Esophagus muscularis mucosa (tissue), 4 donors: Measurements from ENCODE around the gene SLC25A25. TPM values are rescaled to one million over a fixed set of nuclear protein-coding genes. Genes with fewer than 3 reads are reported as not detected.

Source experiments
- DNase-seq: peaks from one replicate; pipeline ENCODE4 v3.0.0-alpha.2; 2017; ENCODE audit errors: extremely low spot score
- H3K27ac ChIP-seq, 4 donors: fragments of 200-600 bp; sonication (generic); replicated peaks in 1 of 4; 1 replicate in 3 of 4; 2 replicates in 1 of 4; pipeline ENCODE4 v1.5.1; 2016 to 2019; ENCODE audit warnings: mild to moderate bottlenecking in 1 of 4
- H3K27me3 ChIP-seq, 4 donors: fragments of 200-600 bp; sonication (generic); one replicate each; pipeline versions ENCODE4 v1.5.1 to v1.6.0; 2016 to 2019
- H3K36me3 ChIP-seq, 4 donors: fragments of 200-600 bp; sonication (generic); one replicate each; pipeline ENCODE4 v1.5.1; 2016 to 2019
- H3K4me1 ChIP-seq, 4 donors: fragments of 200-600 bp; sonication (generic); one replicate each; pipeline ENCODE4 v1.5.1; 2016 to 2019
- H3K4me3 ChIP-seq, 4 donors: fragments of 200-600 bp; sonication (generic); 1 replicate in 2 of 4; 2 replicates in 2 of 4; pipeline ENCODE4 v1.5.1; 2016 to 2019; ENCODE audit warnings: mild to moderate bottlenecking in 4 of 4, moderate library complexity in 1 of 4
- H3K9me3 ChIP-seq, 4 donors: fragments of 200-600 bp; sonication (generic); 1 replicate in 3 of 4; 2 replicates in 1 of 4; pipeline ENCODE4 v1.5.1; 2016 to 2019
- CTCF ChIP-seq, 3 experiments: fragments of 200-600 bp in 2 of 3; fragments of 450-650 bp in 1 of 3; sonication (generic) in 2 of 3; IDR thresholded peaks; one replicate each; pipeline ENCODE4 v1.5.1; 2017 to 2019; ENCODE audit warnings: antibody characterized with exemption in 3 of 3, mild to moderate bottlenecking in 2 of 3, moderate library complexity in 1 of 3
- EP300 ChIP-seq: sonication (generic); formaldehyde crosslinking; IDR thresholded peaks from one replicate; pipeline ENCODE4 v1.6.1; 2017; ENCODE audit warnings: antibody characterized with exemption
- POLR2A ChIP-seq: fragments of 450-650 bp; IDR thresholded peaks from one replicate; pipeline ENCODE4 v1.6.1; 2017; ENCODE audit warnings: antibody characterized with exemption, moderate library complexity, mild to moderate bottlenecking, low read depth
- POLR2AphosphoS5 ChIP-seq, 2 donors: sonication (generic); formaldehyde crosslinking; IDR thresholded peaks; one replicate each; pipeline ENCODE4 v1.6.1; 2017; ENCODE audit warnings: antibody characterized with exemption in 2 of 2
- WGBS: methylation state at CpG from one replicate; pipeline ENCODE4 v1.1.5; 2018; 5-methylcytosine and 5-hydroxymethylcytosine counted together
- intact Hi-C: fragments of 100-400 bp; cut with DNase I; formaldehyde crosslinking; loops from one replicate; pipeline ENCODE4 v1.15.1; 2023
- total RNA-seq, 4 donors: library from RNA; depleted of rRNA; stranded (reverse); fragments of >200 nt; gene quantifications; one replicate each; pipeline versions ENCODE4 v1.1.0 to v1.2.1, GENCODE V29; 2016

SLC25A25 gene
- total RNA-seq, 4 donors from 2014 or later = 14.5 to 140 (median 21.3) TPM

- DNase-seq = no peak
- intact Hi-C loops = no loop called here
- Histone ChIP-seq H3K36me3 (no peaks in the 10 kb centered on the region), H3K4me1 (peaks cover 0 to 4% (median 3%) of the 10 kb centered on the region in 4 donors), H3K27ac (no peak overlapping the region), H3K4me3 (no peak overlapping the region), H3K27me3 (no peaks in the 10 kb centered on the region), H3K9me3 (no peaks in the 10 kb centered on the region)
- TF ChIP-seq CTCF (IDR thresholded peaks at IDR 0.05) (no peak), POLR2AphosphoS5 (IDR thresholded peaks at IDR 0.05) (no peak), EP300 (no peak), POLR2A (no peak)
- WGBS = 73% methylated on average over 7 of the region's 8 CpGs
Measured at GRCh38 chr9:128143525-128144238, 75.7 kb downstream of the SLC25A25 start.

GRCh38 chr9:128144239-128145181 is 76.5 kb downstream of the SLC25A25 start:
- H3K27ac ChIP-seq = no peak overlapping the region
- H3K36me3 ChIP-seq = no peaks in the 10 kb centered on the region
- intact Hi-C loops = no loop called here
- H3K4me1 ChIP-seq = peaks cover 4 to 10% (median 7%) of the 10 kb centered on the region in 4 donors
- TF ChIP-seq POLR2A = no peak
- no peak for TF ChIP-seq POLR2AphosphoS5 (IDR thresholded peaks at IDR 0.05)
- TF ChIP-seq CTCF (IDR thresholded peaks at IDR 0.05) = no peak
- no peak for TF ChIP-seq EP300
- H3K27me3 ChIP-seq = no peaks in the 10 kb centered on the region
- H3K4me3 ChIP-seq = no peak overlapping the region
- 88% methylated on average over 18 of the region's 22 CpGs for WGBS
- H3K9me3 ChIP-seq = no peaks in the 10 kb centered on the region
- DNase-seq = no peak

- Histone ChIP-seq H3K27ac (no peak overlapping the region), H3K36me3 (no peaks in the 10 kb centered on the region), H3K9me3 (no peaks in the 10 kb centered on the region), H3K4me1 (peaks cover 7 to 12% (median 9%) of the 10 kb centered on the region in 4 donors), H3K27me3 (no peaks in the 10 kb centered on the region), H3K4me3 (no peak overlapping the region)
- intact Hi-C loops = no loop called here
- WGBS = 100% methylated on average over 2 of the region's 8 CpGs
- TF ChIP-seq POLR2A (no peak), CTCF (IDR thresholded peaks at IDR 0.05) (no peak), EP300 (no peak), POLR2AphosphoS5 (IDR thresholded peaks at IDR 0.05) (no peak)
- no peak for DNase-seq
Measured at GRCh38 chr9:128145536-128145935, 77.5 kb downstream of the SLC25A25 start.

- Histone ChIP-seq H3K36me3 (no peaks in the 10 kb centered on the region), H3K4me3 (no peak overlapping the region), H3K9me3 (no peaks in the 10 kb centered on the region), H3K27me3 (no peaks in the 10 kb centered on the region), H3K27ac (no peak overlapping the region), H3K4me1 (peaks cover 7 to 15% (median 9%) of the 10 kb centered on the region in 4 donors)
- intact Hi-C loops = no loop called here
- TF ChIP-seq POLR2AphosphoS5 (IDR thresholded peaks at IDR 0.05) = no peak
- no peak for TF ChIP-seq EP300
- TF ChIP-seq POLR2A = no peak
- TF ChIP-seq CTCF (IDR thresholded peaks at IDR 0.05) = no peak
- no peak for DNase-seq
- 82% methylated on average over 9 of the region's 13 CpGs for WGBS
Measured at GRCh38 chr9:128145951-128146351, 77.9 kb downstream of the SLC25A25 start.
